Fibroblast of lung (primary cell): ENCODE data around the gene CACNA2D3. TPM values are rescaled to one million over a fixed set of nuclear protein-coding genes. Genes with fewer than 3 reads are reported as not detected.

Experiments
- DNase-seq, 2 donors: peaks; one replicate each; pipeline versions ENCODE4 v3.0.0 to v3.0.0-alpha.2; 2010; ENCODE audit warnings: low read depth in 2 of 2
- H2AFZ ChIP-seq: 2 replicates; pipeline ENCODE4 v1.5.1; 2012; ENCODE audit warnings: low read length, control low read depth, inconsistent platforms
- H3K27ac ChIP-seq: 2 replicates; pipeline ENCODE4 v1.5.1; 2011; ENCODE audit warnings: low read length, control low read depth; ENCODE audit not compliant: insufficient read depth
- H3K27me3 ChIP-seq: 2 replicates; pipeline ENCODE4 v1.5.1; 2011; ENCODE audit warnings: mild to moderate bottlenecking, low read length; ENCODE audit not compliant: control insufficient read depth, insufficient read depth
- H3K36me3 ChIP-seq: 2 replicates; pipeline ENCODE4 v1.5.1; 2011; ENCODE audit warnings: low read length; ENCODE audit not compliant: control insufficient read depth, insufficient read depth
- H3K4me1 ChIP-seq: 2 replicates; pipeline ENCODE4 v1.5.1; 2011; ENCODE audit warnings: low read length; ENCODE audit not compliant: control insufficient read depth, insufficient read depth; ENCODE audit errors: extremely low read depth
- H3K4me2 ChIP-seq: 2 replicates; pipeline ENCODE4 v1.5.1; 2011; ENCODE audit warnings: low read length, control low read depth; ENCODE audit not compliant: insufficient read depth; ENCODE audit errors: extremely low read depth
- H3K4me3 ChIP-seq, 4 experiments: fragments of 200-600 bp in 1 of 4; sonication (generic) in 1 of 4; replicated peaks in 1 of 4; 2 replicates each; pipeline ENCODE4 v1.5.1; 2011 to 2016; ENCODE audit warnings: low read length in 4 of 4, low read depth in 3 of 4, mild to moderate bottlenecking in 3 of 4, control low read depth in 2 of 4, inconsistent platforms in 1 of 4, mixed read lengths in 1 of 4; ENCODE audit not compliant: insufficient read depth in 1 of 4; ENCODE audit errors: control extremely low read depth in 1 of 4
- H3K79me2 ChIP-seq: 2 replicates; pipeline ENCODE4 v1.5.1; 2012; ENCODE audit warnings: mild to moderate bottlenecking, low read length, inconsistent platforms; ENCODE audit not compliant: control insufficient read depth, insufficient read depth
- H3K9ac ChIP-seq: 2 replicates; pipeline ENCODE4 v1.5.1; 2011; ENCODE audit warnings: mild to moderate bottlenecking, low read length, control low read depth; ENCODE audit not compliant: insufficient read depth
- H3K9me3 ChIP-seq: 2 replicates; pipeline ENCODE4 v1.5.1; 2012; ENCODE audit warnings: low read depth, low read length; ENCODE audit not compliant: control insufficient read depth, insufficient read depth
- H4K20me1 ChIP-seq: 2 replicates; pipeline ENCODE4 v1.5.1; 2011; ENCODE audit warnings: low read length; ENCODE audit not compliant: control insufficient read depth, insufficient read depth; ENCODE audit errors: extremely low read depth
- CTCF ChIP-seq, 2 donors: IDR thresholded peaks in 1 of 2; conservative IDR thresholded peaks in 1 of 2; 1 replicate in 1 of 2; 2 replicates in 1 of 2; pipeline ENCODE4 v1.5.1; 2011 to 2012; ENCODE audit warnings: low read length in 2 of 2, control low read depth in 1 of 2, inconsistent platforms in 1 of 2, low read depth in 1 of 2, mild to moderate bottlenecking in 1 of 2
- EZH2 ChIP-seq: IDR thresholded peaks from 2 replicates; pipeline ENCODE4 v1.5.1; 2012; ENCODE audit warnings: low read length, control low read depth, mild to moderate bottlenecking; ENCODE audit errors: missing control alignments
- polyA plus RNA-seq, 2 donors: library from polyadenylated mRNA; depleted of rRNA in 1 of 2; stranded (reverse) in 1 of 2; unstranded in 1 of 2; fragments of >200 nt; gene quantifications; 2 replicates each; pipeline ENCODE4 v1.2.1, GENCODE V29; 2011 to 2012; ENCODE audit warnings: missing spikeins in 1 of 2
- total RNA-seq: library from RNA; depleted of rRNA; stranded (reverse); fragments of >200 nt; gene quantifications from 2 replicates; pipeline ENCODE4 v1.2.1, GENCODE V29; 2014

The CACNA2D3 gene
- total and polyA plus RNA-seq, 2 donors (not counting 1 experiment from before 2014, with no cell fraction given) = 1.8 to 11.5 TPM

- no peak overlapping the region for H3K4me3 ChIP-seq
- H3K4me2 ChIP-seq = no peak overlapping the region
- no peaks in the 10 kb centered on the region for H3K79me2 ChIP-seq
- no peak for DNase-seq
- TF ChIP-seq CTCF (conservative IDR thresholded peaks at IDR 0.05 in 1 of 2, IDR thresholded peaks at IDR 0.05 in 1 of 2; ENCODE audit: low read depth in 1 of 2, low read length in 2 of 2) = no peak
- no peak overlapping the region for H3K9ac ChIP-seq
- no peak overlapping the region for H2AFZ ChIP-seq
- no peaks in the 10 kb centered on the region for H3K9me3 ChIP-seq
- no peaks in the 10 kb centered on the region for H3K4me1 ChIP-seq
- no peak overlapping the region for H3K27ac ChIP-seq
- H3K27me3 ChIP-seq = no peaks in the 10 kb centered on the region
- H4K20me1 ChIP-seq = no peaks in the 10 kb centered on the region
- H3K36me3 ChIP-seq = no peaks in the 10 kb centered on the region
Observed at GRCh38 chr3:54476891-54477290, 354.5 kb downstream of the CACNA2D3 start.

- TF ChIP-seq CTCF (conservative IDR thresholded peaks at IDR 0.05 in 1 of 2, IDR thresholded peaks at IDR 0.05 in 1 of 2; ENCODE audit: low read depth in 1 of 2, low read length in 2 of 2) (no peak), EZH2 (no peak)
- Histone ChIP-seq H3K4me1 (no peaks in the 10 kb centered on the region), H3K9ac (no peak overlapping the region), H3K27ac (no peak overlapping the region), H3K4me3 (no peak overlapping the region), H3K4me2 (no peak overlapping the region), H2AFZ (no peak overlapping the region), H3K36me3 (no peaks in the 10 kb centered on the region), H3K79me2 (no peaks in the 10 kb centered on the region), H3K9me3 (no peaks in the 10 kb centered on the region), H4K20me1 (no peaks in the 10 kb centered on the region), H3K27me3 (no peaks in the 10 kb centered on the region)
- DNase-seq = no peak
Observed at GRCh38 chr3:54481606-54482365, 359.4 kb downstream of the CACNA2D3 start.

GRCh38 chr3:54484334-54484733, 362.0 kb downstream of the CACNA2D3 start:
- no peak overlapping the region for H2AFZ ChIP-seq
- H3K27ac ChIP-seq = no peak overlapping the region
- TF ChIP-seq CTCF (conservative IDR thresholded peaks at IDR 0.05 in 1 of 2, IDR thresholded peaks at IDR 0.05 in 1 of 2; ENCODE audit: low read depth in 1 of 2, low read length in 2 of 2) (no peak), EZH2 (no peak)
- no peaks in the 10 kb centered on the region for H3K27me3 ChIP-seq
- no peak for DNase-seq
- no peaks in the 10 kb centered on the region for H3K9me3 ChIP-seq
- H4K20me1 ChIP-seq = no peaks in the 10 kb centered on the region
- no peak overlapping the region for H3K4me3 ChIP-seq
- H3K79me2 ChIP-seq = no peaks in the 10 kb centered on the region
- H3K4me2 ChIP-seq = no peak overlapping the region
- no peaks in the 10 kb centered on the region for H3K36me3 ChIP-seq
- no peak overlapping the region for H3K9ac ChIP-seq
- no peaks in the 10 kb centered on the region for H3K4me1 ChIP-seq
